CD4-positive, alpha-beta T cell (primary cell): Measurements from ENCODE around the gene BARX1. TPM values are rescaled to one million over a fixed set of nuclear protein-coding genes. Genes with fewer than 3 reads are reported as not detected.

Experiments used
- ATAC-seq: fragments of 200-7000 bp; cut with Tn5 transposase; one replicate; pipeline ENCODE4 v1.10.0; 2022; ENCODE audit warnings: mild to moderate bottlenecking; ENCODE audit not compliant: poor library complexity
- CTCF ChIA-PET: fragments of 350-600 bp; sonication (Branson Sonifier 250); formaldehyde crosslinking; loops from one replicate; lab custom pipeline; 2021; ENCODE audit warnings: antibody characterized with exemption, inconsistent platforms; lab: Charles Lee
- POLR2A ChIA-PET: fragments of 350-600 bp; sonication (Branson Sonifier 250); formaldehyde crosslinking; loops from one replicate; lab custom pipeline; 2021; ENCODE audit warnings: antibody characterized with exemption, inconsistent platforms; lab: Charles Lee
- DNase-seq, 14 experiments: peaks; one replicate each; pipeline ENCODE4 v3.0.0-alpha.2; 2013 to 2020; ENCODE audit warnings: mixed read lengths in 2 of 14
- H3K27ac ChIP-seq, 2 donors: one replicate each; pipeline versions ENCODE4 v1.5.1 to v1.7.0; 2013; ENCODE audit warnings: low read length in 2 of 2, low read depth in 1 of 2, mild to moderate bottlenecking in 1 of 2
- H3K27me3 ChIP-seq, 2 experiments: 1 replicate in 1 of 2; 2 replicates in 1 of 2; pipeline versions ENCODE4 v1.6.1 to v1.7.0; 2013; ENCODE audit warnings: low read length in 2 of 2, control low read depth in 1 of 2, mild to moderate bottlenecking in 1 of 2, moderate library complexity in 1 of 2; ENCODE audit not compliant: insufficient read depth in 2 of 2, control insufficient read depth in 1 of 2
- H3K36me3 ChIP-seq: one replicate; pipeline ENCODE4 v1.6.1; 2013; ENCODE audit warnings: low read length, control low read depth; ENCODE audit not compliant: insufficient read depth
- H3K4me1 ChIP-seq: one replicate; pipeline ENCODE4 v1.6.1; 2013; ENCODE audit warnings: low read length, control low read depth; ENCODE audit not compliant: insufficient read depth
- H3K4me3 ChIP-seq: one replicate; pipeline ENCODE4 v1.5.1; 2013; ENCODE audit warnings: mild to moderate bottlenecking, low read length, moderate library complexity
- H3K9me3 ChIP-seq, 2 experiments: 1 replicate in 1 of 2; 2 replicates in 1 of 2; pipeline versions ENCODE4 v1.6.1 to v1.7.0; 2013; ENCODE audit warnings: low read length in 2 of 2, mild to moderate bottlenecking in 2 of 2, control low read depth in 1 of 2, moderate library complexity in 1 of 2; ENCODE audit not compliant: control insufficient read depth in 1 of 2, insufficient read depth in 1 of 2
- H3K27ac Mint-ChIP-seq: one replicate; pipeline ENCODE4 v1.8.0; 2020; ENCODE audit warnings: mixed read lengths
- H3K27me3 Mint-ChIP-seq: one replicate; pipeline ENCODE4 v1.8.0; 2021; ENCODE audit warnings: mixed read lengths
- H3K36me3 Mint-ChIP-seq: one replicate; pipeline ENCODE4 v1.8.0; 2021; ENCODE audit warnings: low read depth, mixed read lengths
- H3K4me1 Mint-ChIP-seq: one replicate; pipeline ENCODE4 v1.8.0; 2021; ENCODE audit warnings: low read depth, mixed read lengths
- H3K4me3 Mint-ChIP-seq: one replicate; pipeline ENCODE4 v1.8.0; 2020; ENCODE audit warnings: mild to moderate bottlenecking, mixed read lengths
- H3K9me3 Mint-ChIP-seq: one replicate; pipeline ENCODE4 v1.8.0; 2020; ENCODE audit warnings: mixed read lengths
- intact Hi-C, 2 experiments: fragments of 100-400 bp; cut with DNase I in 1 of 2; cut with micrococcal nuclease in 1 of 2; formaldehyde crosslinking; loops; one replicate each; pipeline versions ENCODE4 v1.15.1 to v1.9.0; 2023 to 2025; cut with DNase I, micrococcal nuclease
- total RNA-seq, 174 experiments: library from RNA in 2 of 174; stranded (reverse) in 2 of 174; gene quantifications; one replicate each; pipeline ENCODE4 v1.2.3 and lab custom pipeline; 2021 to 2026
- TF ChIP-seq, protein P1 (sequence below): fragments of 200-600 bp; IDR thresholded peaks from one replicate; pipeline ENCODE4 v1.8.0; 2022; ENCODE audit warnings: antibody characterized with exemption, mild to moderate bottlenecking

Gene BARX1
- total RNA-seq, 2 experiments from 2014 or later, result 0.17 to 0.33 TPM

GRCh38 chr9:93937193-93937592 lies 18.0 kb downstream of the BARX1 start:
- TF ChIP-seq, protein P1, sequence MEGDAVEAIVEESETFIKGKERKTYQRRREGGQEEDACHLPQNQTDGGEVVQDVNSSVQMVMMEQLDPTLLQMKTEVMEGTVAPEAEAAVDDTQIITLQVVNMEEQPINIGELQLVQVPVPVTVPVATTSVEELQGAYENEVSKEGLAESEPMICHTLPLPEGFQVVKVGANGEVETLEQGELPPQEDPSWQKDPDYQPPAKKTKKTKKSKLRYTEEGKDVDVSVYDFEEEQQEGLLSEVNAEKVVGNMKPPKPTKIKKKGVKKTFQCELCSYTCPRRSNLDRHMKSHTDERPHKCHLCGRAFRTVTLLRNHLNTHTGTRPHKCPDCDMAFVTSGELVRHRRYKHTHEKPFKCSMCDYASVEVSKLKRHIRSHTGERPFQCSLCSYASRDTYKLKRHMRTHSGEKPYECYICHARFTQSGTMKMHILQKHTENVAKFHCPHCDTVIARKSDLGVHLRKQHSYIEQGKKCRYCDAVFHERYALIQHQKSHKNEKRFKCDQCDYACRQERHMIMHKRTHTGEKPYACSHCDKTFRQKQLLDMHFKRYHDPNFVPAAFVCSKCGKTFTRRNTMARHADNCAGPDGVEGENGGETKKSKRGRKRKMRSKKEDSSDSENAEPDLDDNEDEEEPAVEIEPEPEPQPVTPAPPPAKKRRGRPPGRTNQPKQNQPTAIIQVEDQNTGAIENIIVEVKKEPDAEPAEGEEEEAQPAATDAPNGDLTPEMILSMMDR, result no peak
- no peaks in the 10 kb centered on the region for H3K4me1 ChIP-seq
- H3K27me3 ChIP-seq, result peaks cover 7 to 21% of the 10 kb centered on the region in 2 experiments
- H3K27ac Mint-ChIP-seq, result no peak overlapping the region
- no peaks in the 10 kb centered on the region for H3K36me3 ChIP-seq
- no peaks in the 10 kb centered on the region for H3K9me3 ChIP-seq
- ATAC-seq (no peak), DNase-seq (no peak)
- no peak overlapping the region for H3K27ac ChIP-seq
- H3K36me3 Mint-ChIP-seq, result no peaks in the 10 kb centered on the region
- ChIA-PET POLR2A (no interaction called here), CTCF (no interaction called here)
- no peak overlapping the region for H3K4me3 Mint-ChIP-seq
- H3K9me3 Mint-ChIP-seq, result no peaks in the 10 kb centered on the region
- no peak overlapping the region for H3K4me3 ChIP-seq
- no peaks in the 10 kb centered on the region for H3K4me1 Mint-ChIP-seq
- peaks cover 34% of the 10 kb centered on the region for H3K27me3 Mint-ChIP-seq
- intact Hi-C loops, result no loop called here

DNA sequence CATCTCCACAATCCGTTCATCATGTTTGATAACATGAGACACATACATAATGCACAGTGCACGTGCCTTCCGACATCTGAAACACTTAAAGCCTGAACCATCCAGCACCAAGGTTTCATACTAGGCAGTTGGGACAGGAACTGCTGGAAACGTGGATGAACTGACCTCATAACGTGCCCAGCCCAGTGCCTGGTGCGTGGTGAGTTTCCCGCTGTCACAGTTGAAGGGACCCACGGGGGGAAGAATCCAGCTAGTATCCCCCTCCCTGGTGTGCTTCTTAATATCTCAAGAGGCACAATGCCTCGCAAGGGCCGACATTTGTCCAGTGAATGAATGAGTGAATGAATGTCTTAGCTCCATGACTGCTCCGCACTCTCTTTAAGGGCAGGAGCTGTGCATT lies 23.2 kb downstream of the BARX1 start:
- no peaks in the 10 kb centered on the region for H3K9me3 Mint-ChIP-seq
- Histone ChIP-seq H3K27me3 (peaks cover 12 to 17% of the 10 kb centered on the region in 2 experiments), H3K4me3 (no peak overlapping the region), H3K9me3 (no peaks in the 10 kb centered on the region), H3K36me3 (no peaks in the 10 kb centered on the region), H3K4me1 (no peaks in the 10 kb centered on the region), H3K27ac (no peak overlapping the region)
- H3K27me3 Mint-ChIP-seq, result peaks cover 30% of the 10 kb centered on the region
- no peaks in the 10 kb centered on the region for H3K4me1 Mint-ChIP-seq
- POLR2A ChIA-PET, result no interaction called here
- CTCF ChIA-PET, result no interaction called here
- DNase-seq (no peak), ATAC-seq (no peak)
- H3K36me3 Mint-ChIP-seq, result no peaks in the 10 kb centered on the region
- no peak overlapping the region for H3K4me3 Mint-ChIP-seq
- intact Hi-C loops, result loop anchor here in 1 of 2 experiments (2.0 kb wide), 1 partner anchor 21 kb away; no protein-coding TSS in a partner anchor
- no peak overlapping the region for H3K27ac Mint-ChIP-seq
- TF ChIP-seq, protein P1, result no peak

DNA sequence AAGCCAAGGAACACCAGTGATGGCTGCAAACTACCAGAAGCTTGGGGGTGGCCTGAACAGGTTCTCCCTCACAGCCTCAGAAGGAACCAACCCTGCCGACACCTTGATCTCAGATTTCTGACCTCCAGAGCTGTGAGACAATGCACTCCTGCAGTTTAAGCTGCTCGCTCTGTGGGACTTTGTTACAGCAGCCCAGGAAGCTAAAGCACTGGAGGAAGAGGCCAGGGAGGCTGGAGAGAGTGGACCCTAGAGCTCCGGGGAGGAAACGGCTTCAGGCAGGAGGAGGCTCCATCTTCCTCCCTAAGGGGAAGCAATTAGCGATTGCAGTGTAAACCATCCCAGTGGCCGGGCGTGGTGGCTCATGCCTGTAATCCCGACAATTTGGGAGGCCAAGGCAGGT lies 25.1 kb downstream of the BARX1 start:
- intact Hi-C loops, result no loop called here
- H3K27me3 ChIP-seq, result peaks cover 12 to 17% of the 10 kb centered on the region in 2 experiments
- TF ChIP-seq, protein P1, result no peak
- ATAC-seq (no peak), DNase-seq (no peak)
- no peak overlapping the region for H3K27ac Mint-ChIP-seq
- POLR2A ChIA-PET, result no interaction called here
- peaks cover 31% of the 10 kb centered on the region for H3K27me3 Mint-ChIP-seq
- CTCF ChIA-PET, result no interaction called here
- no peak overlapping the region for H3K4me3 Mint-ChIP-seq
- H3K4me3 ChIP-seq, result no peak overlapping the region
- no peak overlapping the region for H3K27ac ChIP-seq
- no peaks in the 10 kb centered on the region for H3K9me3 ChIP-seq
- H3K36me3 Mint-ChIP-seq, result no peaks in the 10 kb centered on the region
- H3K4me1 Mint-ChIP-seq, result no peaks in the 10 kb centered on the region
- no peaks in the 10 kb centered on the region for H3K4me1 ChIP-seq
- no peaks in the 10 kb centered on the region for H3K9me3 Mint-ChIP-seq
- no peaks in the 10 kb centered on the region for H3K36me3 ChIP-seq
